ENCODE results near the gene RNF8. TPM values are rescaled to one million over a fixed set of nuclear protein-coding genes. Genes with fewer than 3 reads are reported as not detected.

The RNF8 gene
- total and polyA plus RNA-seq, 2 donors (not counting 3 experiments of a cell fraction or from before 2014, with no cell fraction given): 16.6 to 27.3 TPM

DNA sequence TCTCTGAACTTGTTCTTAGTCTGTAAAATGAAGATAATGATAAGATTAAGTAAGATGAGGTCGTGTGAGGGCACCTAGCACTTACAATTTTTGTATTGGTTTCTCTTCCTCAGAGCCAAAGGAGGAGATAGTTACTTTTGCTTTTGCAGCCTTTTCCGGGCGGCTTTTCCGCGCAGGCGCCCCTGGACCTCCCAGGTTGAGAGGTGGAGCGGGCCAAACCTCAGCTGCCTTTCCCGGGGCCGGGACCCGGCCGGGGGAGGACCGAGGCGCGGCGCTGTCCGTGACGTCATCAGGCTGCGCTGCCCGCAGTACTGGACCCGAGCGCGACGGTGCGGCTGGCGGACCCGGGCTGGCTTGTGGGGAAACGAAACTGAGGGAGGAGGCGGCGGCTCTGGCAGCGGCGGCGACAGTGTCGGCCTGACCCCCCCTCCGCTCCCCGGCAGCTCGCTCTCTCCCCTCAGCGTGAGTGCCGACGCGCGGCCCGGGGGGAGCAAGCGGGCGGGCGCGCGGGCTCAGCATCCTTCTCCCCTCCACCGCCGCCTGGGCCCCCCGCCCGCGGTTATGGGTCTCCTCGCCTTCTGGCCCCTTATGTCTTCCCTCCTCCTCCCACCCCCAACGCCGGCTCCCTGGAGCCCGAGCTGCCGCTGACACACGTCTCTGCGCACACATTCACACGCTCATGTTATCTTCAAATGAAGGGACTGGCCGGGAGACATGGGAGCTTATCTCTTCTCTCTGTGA, 79.3 kb downstream of the RNF8 start, which contains the start of gene CMTR1:
Gene CMTR1 (plus strand): TSS at position 306 of the 741 bp plus-strand sequence. CDS start 2,409 bp downstream, outside the sequence.
- Histone ChIP-seq H3K4me1 (ENCODE audit: control insufficient read depth, extremely low read depth, insufficient read depth, low read length) (peaks cover 13% of the 10 kb centered on the region), H3K27ac (ENCODE audit: insufficient read depth, low read depth, low read length) (peak within 1 kb of the TSS; percentile 31), H3K4me3 (replicated peaks in 1 of 3; ENCODE audit: insufficient read depth in 1 of 3, low read depth in 1 of 3, low read length in 3 of 3) (peak within 1 kb of the TSS; percentile 85 to 88 (median 87)), H3K9me3 (replicated peaks; ENCODE audit: control insufficient read depth, insufficient read depth, low read length) (no peaks in the 10 kb centered on the region), H3K27me3 (ENCODE audit: control insufficient read depth in 2 of 2, insufficient read depth in 2 of 2, low read length in 2 of 2) (peaks cover 1 to 5% of the 10 kb centered on the region in 2 experiments), H2AFZ (ENCODE audit: low read depth, low read length) (peak within 1 kb of the TSS; percentile 99), H4K20me1 (replicated peaks; ENCODE audit: control insufficient read depth, extremely low read depth, insufficient read depth, low read length) (no peaks in the 10 kb centered on the region), H3K9me1 (replicated peaks; ENCODE audit: control insufficient read depth, extremely low read depth, insufficient read depth, low read length) (no peaks in the 10 kb centered on the region), H3K4me2 (ENCODE audit: insufficient read depth, low read length) (peak within 1 kb of the TSS; percentile 95), H3K79me2 (ENCODE audit: control insufficient read depth, insufficient read depth, low read length) (peaks cover 13% of the 10 kb centered on the region), H3K9ac (replicated peaks; ENCODE audit: extremely low read depth, insufficient read depth, low read length) (peak within 1 kb of the TSS; percentile 80), H3K36me3 (ENCODE audit: control insufficient read depth in 2 of 2, extremely low read depth in 1 of 2, insufficient read depth in 2 of 2, low read length in 2 of 2) (peaks cover 0 to 7% of the 10 kb centered on the region in 2 experiments)
- DNase-seq (ENCODE audit: low read depth, low spot score): peak; percentile 89
- TF ChIP-seq POLR2AphosphoS5 (IDR thresholded peaks at IDR 0.05; ENCODE audit: insufficient read depth, low read depth, low read length) (peak; percentile 75), JUN (IDR thresholded peaks at IDR 0.05; ENCODE audit: borderline replicate concordance, insufficient read depth, insufficient read length, low read depth) (peak; percentile 15), MYC (IDR thresholded peaks at IDR 0.05; ENCODE audit: low read depth, low read length) (peak; percentile 36), POLR2A (IDR thresholded peaks at IDR 0.05; ENCODE audit: low read depth, low read length) (peak; percentile 79)
- TF ChIP-seq, protein P1, sequence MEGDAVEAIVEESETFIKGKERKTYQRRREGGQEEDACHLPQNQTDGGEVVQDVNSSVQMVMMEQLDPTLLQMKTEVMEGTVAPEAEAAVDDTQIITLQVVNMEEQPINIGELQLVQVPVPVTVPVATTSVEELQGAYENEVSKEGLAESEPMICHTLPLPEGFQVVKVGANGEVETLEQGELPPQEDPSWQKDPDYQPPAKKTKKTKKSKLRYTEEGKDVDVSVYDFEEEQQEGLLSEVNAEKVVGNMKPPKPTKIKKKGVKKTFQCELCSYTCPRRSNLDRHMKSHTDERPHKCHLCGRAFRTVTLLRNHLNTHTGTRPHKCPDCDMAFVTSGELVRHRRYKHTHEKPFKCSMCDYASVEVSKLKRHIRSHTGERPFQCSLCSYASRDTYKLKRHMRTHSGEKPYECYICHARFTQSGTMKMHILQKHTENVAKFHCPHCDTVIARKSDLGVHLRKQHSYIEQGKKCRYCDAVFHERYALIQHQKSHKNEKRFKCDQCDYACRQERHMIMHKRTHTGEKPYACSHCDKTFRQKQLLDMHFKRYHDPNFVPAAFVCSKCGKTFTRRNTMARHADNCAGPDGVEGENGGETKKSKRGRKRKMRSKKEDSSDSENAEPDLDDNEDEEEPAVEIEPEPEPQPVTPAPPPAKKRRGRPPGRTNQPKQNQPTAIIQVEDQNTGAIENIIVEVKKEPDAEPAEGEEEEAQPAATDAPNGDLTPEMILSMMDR (IDR thresholded peaks at IDR 0.05; ENCODE audit: extremely low read depth in 1 of 2, insufficient read depth in 1 of 2, low read depth in 1 of 2, low read length in 2 of 2): no peak
- intact Hi-C loops (cut with micrococcal nuclease) (no loop called here), dilution Hi-C loops (cut with MboI; ENCODE audit: extremely low pct_ligation_motif_present, low sequenced_read_pairs) (no loop called here)
- FAIRE-seq: peak; percentile 89
- TSS peak; percentile 54 for BruUV-seq (replicated peaks)
- ChIA-PET POLR2A (no interaction called here), CTCF (interaction anchor here (1.5 kb wide), 1 partner anchor 133 kb away, joined by 3 read pairs; no protein-coding TSS in a partner anchor)
